ENCODE measurements around the gene TMEM91. TPM values are rescaled to one million over a fixed set of nuclear protein-coding genes. Genes with fewer than 3 reads are reported as not detected.

The TMEM91 gene
- total and polyA plus RNA-seq, 2 of the 8 experiments (the other 6 are each of a cell fraction or from before 2014, with no cell fraction given), result 5.3 to 7.4 TPM

GRCh38 chr19:41355035-41355434, 21.3 kb upstream of the TMEM91 start:
- Histone ChIP-seq H3K4ac (replicated peaks; ENCODE audit: insufficient read length, low read depth, low read length) (no peak overlapping the region), H3K4me3 (ENCODE audit: extremely low read depth in 1 of 4, insufficient read depth in 2 of 4, low read depth in 3 of 4, low read length in 4 of 4) (no peak overlapping the region), H3K56ac (replicated peaks; ENCODE audit: insufficient read length, low read depth, low read length) (no peak overlapping the region), H2BK12ac (ENCODE audit: low read depth, low read length) (no peak overlapping the region), H3K4me2 (ENCODE audit: insufficient read depth in 1 of 2, low read depth in 2 of 2, low read length in 2 of 2) (no peak overlapping the region; a peak in 1 of 4 replicates), H3K23ac (ENCODE audit: insufficient read length) (no peak overlapping the region), H3K9ac (replicated peaks in 1 of 4; ENCODE audit: extremely low read depth in 1 of 4, low read depth in 3 of 4, low read length in 3 of 4) (no peak overlapping the region), H3K14ac (ENCODE audit: insufficient read length) (no peak overlapping the region), H3K9me3 (ENCODE audit: insufficient read depth in 2 of 2, low read depth in 1 of 2, low read length in 1 of 2) (no peaks in the 10 kb centered on the region), H2BK5ac (ENCODE audit: low read depth, low read length) (no peak overlapping the region), H4K5ac (ENCODE audit: insufficient read length, low read depth, low read length) (no peak overlapping the region), H4K20me1 (replicated peaks in 1 of 2; ENCODE audit: control insufficient read depth in 1 of 2, insufficient read depth in 2 of 2, low read length in 2 of 2) (peaks cover 0 to 7% of the 10 kb centered on the region in 2 experiments), H2BK20ac (ENCODE audit: low read length) (no peak overlapping the region), H3K27me3 (replicated peaks in 1 of 4; ENCODE audit: control insufficient read depth in 3 of 4, extremely low read depth in 1 of 4, insufficient read depth in 3 of 4, low read length in 3 of 4) (peaks cover 10 to 33% (median 27%) of the 10 kb centered on the region in 4 experiments), H2AK5ac (ENCODE audit: low read depth, low read length) (no peak overlapping the region), H2BK120ac (replicated peaks; ENCODE audit: low read depth, low read length) (no peak overlapping the region), H2AFZ (ENCODE audit: low read length) (no peak overlapping the region), H3K79me2 (ENCODE audit: control insufficient read depth in 1 of 2, insufficient read depth in 2 of 2, low read length in 2 of 2) (no peaks in the 10 kb centered on the region), H3K36me3 (ENCODE audit: control insufficient read depth in 2 of 4, insufficient read depth in 4 of 4, low read length in 3 of 4) (no peaks in the 10 kb centered on the region), H3K23me2 (ENCODE audit: low read depth, low read length) (peaks cover 27% of the 10 kb centered on the region), H3K27ac (ENCODE audit: low read depth, low read length) (no peak overlapping the region), H3K79me1 (ENCODE audit: low read depth, low read length) (no peaks in the 10 kb centered on the region; the same call in 1 of the 2 replicates), H4K8ac (ENCODE audit: extremely low read depth, insufficient read depth, low read length) (no peak overlapping the region), H3K4me1 (replicated peaks in 1 of 4; ENCODE audit: control insufficient read depth in 3 of 4, insufficient read depth in 4 of 4, low read length in 3 of 4) (peaks cover 0 to 14% (median 4%) of the 10 kb centered on the region in 4 experiments; a peak in 5 of 7 replicates), H3K18ac (ENCODE audit: extremely low read depth, low read length) (no peak overlapping the region), H4K91ac (replicated peaks; ENCODE audit: insufficient read length, low read length) (no peak overlapping the region), H2BK15ac (ENCODE audit: low read length) (no peak overlapping the region)
- TF ChIP-seq CEBPB (IDR thresholded peaks at IDR 0.05; ENCODE audit: low read depth, low read length) (no peak), EGR1 (IDR thresholded peaks at IDR 0.05; ENCODE audit: borderline replicate concordance, low read depth, low read length) (no peak)
- FAIRE-seq, result no peak
- no peak for DNase-seq (ENCODE audit: low read depth in 1 of 2, low spot score in 2 of 2)
- POLR2A ChIA-PET (ENCODE audit: partially characterized antibody), result interaction anchor here (0.9 to 5.4 kb wide), 2 partner anchors 9 to 45 kb away, joined by 3 to 29 read pairs; partner anchors contain the start of genes B9D2 and CCDC97
- CTCF ChIA-PET (ENCODE audit: partially characterized antibody), result interaction anchor here (0.5 to 8.0 kb wide), 10 partner anchors 9 to 136 kb away, joined by 3 to 37 read pairs (median 4); partner anchors contain the start of gene B9D2
- WGBS, 2 experiments (ENCODE audit: extremely low coverage in 1 of 2, insufficient coverage in 1 of 2, insufficient read length in 1 of 2, insufficient replicate concordance in 2 of 2, low coverage in 1 of 2, low lambda C conversion rate in 2 of 2, missing lambda C conversion rate in 1 of 2), result 86% methylated on average over 1 of the region's 1 CpG; no CpG with 5 or more reads in 1 of the 2 experiments

All from H1 (cell line).